Panc1 (cell line): ENCODE measurements around the gene MUC22.

Experiments used
- SIN3A ChIP-seq: IDR thresholded peaks from 2 replicates; pipeline ENCODE4 v1.6.1; 2012; ENCODE audit warnings: low read depth, mild to moderate bottlenecking, low read length, moderate library complexity, borderline replicate concordance; ENCODE audit not compliant: insufficient read depth
- TF ChIP-seq, protein P1 (sequence below): fragments of 450-650 bp; IDR thresholded peaks from 2 replicates; pipeline ENCODE4 v1.5.1; 2017; ENCODE audit warnings: mild to moderate bottlenecking

DNA sequence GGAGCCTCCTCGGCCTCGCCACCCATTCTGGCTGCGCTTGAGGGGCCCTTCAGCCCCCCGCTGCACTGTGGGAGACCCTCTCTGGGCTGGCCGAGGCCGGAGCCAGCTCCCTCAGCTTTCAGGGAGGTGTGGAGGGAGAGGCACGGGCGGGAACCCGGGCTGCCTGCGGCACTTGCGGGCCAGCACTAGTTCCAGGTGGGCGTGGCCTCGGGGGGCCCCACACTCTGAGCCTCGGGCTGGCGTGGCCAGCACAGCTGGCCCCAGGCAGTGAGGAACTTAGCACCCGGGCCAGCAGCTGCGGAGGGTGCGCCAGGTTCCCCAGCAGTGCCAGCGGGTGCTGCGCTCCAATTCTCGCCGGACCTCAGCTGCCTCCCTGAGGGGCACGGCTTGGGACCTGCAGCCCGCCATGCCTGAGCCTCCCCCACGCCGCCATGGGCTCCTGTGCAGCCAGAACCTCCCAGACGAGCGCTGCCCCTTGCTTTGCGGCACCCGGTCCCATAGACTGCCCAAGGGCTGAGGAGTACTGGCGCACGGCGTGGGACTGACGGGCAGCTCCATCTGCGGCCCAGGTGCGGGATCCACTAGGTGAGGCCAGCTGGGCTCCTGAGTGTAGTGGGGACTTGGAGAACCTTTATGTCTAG, 6.5 kb downstream of the MUC22 start:
- TF ChIP-seq, protein P1, sequence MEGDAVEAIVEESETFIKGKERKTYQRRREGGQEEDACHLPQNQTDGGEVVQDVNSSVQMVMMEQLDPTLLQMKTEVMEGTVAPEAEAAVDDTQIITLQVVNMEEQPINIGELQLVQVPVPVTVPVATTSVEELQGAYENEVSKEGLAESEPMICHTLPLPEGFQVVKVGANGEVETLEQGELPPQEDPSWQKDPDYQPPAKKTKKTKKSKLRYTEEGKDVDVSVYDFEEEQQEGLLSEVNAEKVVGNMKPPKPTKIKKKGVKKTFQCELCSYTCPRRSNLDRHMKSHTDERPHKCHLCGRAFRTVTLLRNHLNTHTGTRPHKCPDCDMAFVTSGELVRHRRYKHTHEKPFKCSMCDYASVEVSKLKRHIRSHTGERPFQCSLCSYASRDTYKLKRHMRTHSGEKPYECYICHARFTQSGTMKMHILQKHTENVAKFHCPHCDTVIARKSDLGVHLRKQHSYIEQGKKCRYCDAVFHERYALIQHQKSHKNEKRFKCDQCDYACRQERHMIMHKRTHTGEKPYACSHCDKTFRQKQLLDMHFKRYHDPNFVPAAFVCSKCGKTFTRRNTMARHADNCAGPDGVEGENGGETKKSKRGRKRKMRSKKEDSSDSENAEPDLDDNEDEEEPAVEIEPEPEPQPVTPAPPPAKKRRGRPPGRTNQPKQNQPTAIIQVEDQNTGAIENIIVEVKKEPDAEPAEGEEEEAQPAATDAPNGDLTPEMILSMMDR = no peak
- TF ChIP-seq SIN3A = no peak
